ENCODE data around the gene MYH2. TPM values are rescaled to one million over a fixed set of nuclear protein-coding genes. Genes with fewer than 3 reads are reported as not detected.

Gene MYH2
- total RNA-seq, 2 donors from 2014 or later: not detected

GRCh38 chr17:10518271-10519037, 31.0 kb downstream of the MYH2 start, which contains the start of gene MYH1:
Gene MYH1, minus strand, starts transcription at chr17:10518542. Its CDS starts 1,900 bp downstream, at chr17:10516642.
- intact Hi-C loops (cut with DNase I): no loop called here
- ATAC-seq: no peak
- no peak for DNase-seq

DNA sequence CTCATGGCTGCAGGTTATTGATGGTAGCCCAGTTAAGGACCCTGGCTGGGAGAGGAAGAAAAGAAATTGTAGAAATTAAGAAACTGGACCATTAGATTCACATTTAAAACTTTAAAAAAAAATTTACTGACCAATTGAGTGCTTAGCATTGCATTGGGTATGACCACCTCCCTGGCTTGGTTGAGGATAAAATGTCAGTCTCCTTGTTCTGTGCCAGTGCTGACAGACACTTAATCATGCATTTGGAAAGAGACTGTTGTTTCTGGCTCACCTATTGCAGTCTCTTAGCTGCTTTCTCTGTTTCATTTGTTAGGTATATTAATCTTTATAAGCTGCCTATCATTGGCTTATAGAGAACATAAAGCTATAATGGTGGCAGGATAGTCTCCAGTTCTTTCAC, 32.8 kb downstream of the MYH2 start:
- DNase-seq (no peak), ATAC-seq (no peak)
- intact Hi-C loops (cut with DNase I): no loop called here

DNA sequence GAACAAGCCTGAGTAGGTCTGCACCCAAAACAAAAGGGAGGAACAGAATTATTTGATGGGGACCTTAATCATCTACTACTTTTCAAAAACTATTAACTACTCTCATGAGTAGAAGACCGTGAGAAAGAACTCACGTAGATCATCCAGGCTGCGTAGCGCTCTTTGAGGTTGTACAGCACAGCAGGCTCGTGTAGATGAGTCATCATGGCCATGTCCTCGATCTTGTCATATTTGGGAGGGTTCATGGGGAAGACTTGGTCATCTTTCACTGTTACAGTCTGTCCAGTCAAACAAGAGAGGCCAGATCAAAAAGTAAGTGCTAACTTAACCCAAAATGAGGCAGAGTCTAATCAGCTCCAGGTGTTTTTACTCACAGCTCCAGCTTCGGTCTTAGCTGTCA, 33.4 kb downstream of the MYH2 start:
- intact Hi-C loops (cut with DNase I): no loop called here
- DNase-seq (no peak), ATAC-seq (no peak)

DNA sequence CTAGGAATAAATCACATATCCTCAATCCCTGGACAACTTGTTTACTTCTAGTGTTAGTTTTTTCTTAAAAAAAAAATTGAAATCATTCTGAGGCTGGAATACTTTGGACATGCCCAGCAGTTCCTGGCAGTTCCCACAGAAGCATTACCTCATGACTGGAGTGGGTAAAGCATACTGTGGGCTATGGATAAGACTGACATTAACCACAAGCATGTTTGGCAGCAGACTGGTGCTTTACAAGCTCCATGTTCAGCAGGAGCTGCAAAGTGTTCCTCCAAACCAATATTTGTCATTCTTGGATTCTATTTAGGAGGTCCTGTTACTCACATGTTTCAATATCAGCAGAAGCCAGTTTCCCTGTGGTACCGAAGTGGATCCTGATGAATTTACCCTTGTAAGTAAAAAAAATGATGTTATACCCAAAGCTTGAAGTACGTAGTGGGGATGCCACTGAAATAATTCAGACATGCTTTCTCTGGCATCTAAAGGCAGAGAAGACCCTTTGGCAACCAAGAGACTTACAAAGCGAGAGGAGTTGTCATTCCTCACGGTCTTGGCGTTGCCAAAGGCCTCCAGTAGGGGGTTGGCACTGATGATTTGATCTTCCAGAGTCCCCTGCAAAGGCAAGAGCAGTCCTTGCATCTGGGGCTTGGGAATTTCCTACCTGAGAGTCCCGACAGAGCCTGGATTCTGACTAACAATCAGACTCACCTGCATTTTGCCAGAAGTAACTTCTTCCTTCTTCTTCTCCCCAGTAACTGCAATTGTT, 36.0 kb downstream of the MYH2 start:
- DNase-seq: no peak
- intact Hi-C loops (cut with DNase I): no loop called here
- peak in 1 of 2 donors; percentile 73 for ATAC-seq

DNA sequence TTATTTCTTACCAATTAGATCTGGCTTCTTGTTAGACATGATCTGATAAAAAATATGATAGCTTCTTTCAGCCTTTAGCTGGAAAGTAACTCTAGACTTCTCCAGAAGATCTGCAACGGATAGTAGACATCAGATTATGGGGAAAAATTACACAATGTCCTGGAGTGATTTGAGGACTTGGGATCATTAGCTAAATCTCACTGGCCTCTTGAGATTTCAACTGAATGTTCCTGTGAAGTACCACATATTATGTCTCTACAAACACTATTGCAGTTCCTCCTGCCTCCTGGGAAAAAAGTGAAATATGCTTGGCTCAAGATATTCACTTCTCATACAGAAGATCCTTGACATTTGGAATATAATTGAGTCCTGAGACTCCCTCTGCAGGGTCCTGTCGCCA, 36.6 kb downstream of the MYH2 start:
- intact Hi-C loops (cut with DNase I): no loop called here
- ATAC-seq (peak in 1 of 2 donors; percentile 12), DNase-seq (no peak)

DNA sequence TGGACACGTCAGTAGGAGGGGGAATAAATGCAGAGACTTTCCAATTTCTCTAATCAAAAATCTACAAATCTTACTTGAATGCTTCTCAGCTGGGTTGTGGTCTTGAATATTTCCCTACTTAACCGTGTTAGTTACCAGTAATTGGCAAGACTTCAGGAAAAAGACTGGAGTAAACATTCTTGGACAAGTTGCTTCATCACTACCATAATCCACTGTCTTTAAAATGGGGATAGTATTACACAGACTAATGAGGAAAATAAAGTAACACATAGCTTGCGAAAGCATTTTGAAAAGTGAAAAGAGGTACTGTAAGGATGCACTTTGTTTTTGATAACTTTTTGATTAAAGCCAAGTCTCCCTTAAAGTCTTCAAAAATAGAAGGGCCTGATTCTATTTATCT, 49.5 kb downstream of the MYH2 start:
- DNase-seq (no peak), ATAC-seq (no peak)
- intact Hi-C loops (cut with DNase I): loop anchor here in 1 of 2 donors (2.0 kb wide), 1 partner anchor 29 kb away; no protein-coding TSS in a partner anchor

- ATAC-seq (no peak), DNase-seq (no peak)
- intact Hi-C loops (cut with DNase I): no loop called here
Measured at GRCh38 chr17:10492004-10492403, 57.5 kb downstream of the MYH2 start.

- intact Hi-C loops (cut with DNase I): no loop called here
- no peak for DNase-seq
- ATAC-seq: no peak
Measured at GRCh38 chr17:10482252-10482651, 67.2 kb downstream of the MYH2 start.

DNA sequence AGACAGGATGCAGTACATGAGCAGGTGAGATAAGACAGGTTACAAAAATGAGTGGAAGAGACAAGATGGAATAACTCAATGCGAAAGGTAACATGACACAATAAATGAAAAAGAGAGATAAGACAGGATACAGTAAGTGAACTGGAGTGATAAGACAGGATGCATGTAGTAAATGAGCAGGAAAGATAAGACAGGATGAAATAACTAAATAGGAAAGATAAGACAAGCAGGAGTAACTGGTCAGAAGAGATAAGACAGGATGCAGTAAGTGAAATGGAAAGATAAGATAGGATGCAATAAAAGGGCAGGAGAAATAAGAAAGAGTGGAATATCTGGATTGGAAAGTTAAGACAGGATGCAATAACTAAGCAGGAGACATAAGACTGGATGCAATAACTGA, 71.8 kb downstream of the MYH2 start:
- ATAC-seq (no peak), DNase-seq (no peak)
- intact Hi-C loops (cut with DNase I): no loop called here

GRCh38 chr17:10474536-10474935, 74.9 kb downstream of the MYH2 start:
- ATAC-seq (no peak), DNase-seq (no peak)
- intact Hi-C loops (cut with DNase I): no loop called here

DNA sequence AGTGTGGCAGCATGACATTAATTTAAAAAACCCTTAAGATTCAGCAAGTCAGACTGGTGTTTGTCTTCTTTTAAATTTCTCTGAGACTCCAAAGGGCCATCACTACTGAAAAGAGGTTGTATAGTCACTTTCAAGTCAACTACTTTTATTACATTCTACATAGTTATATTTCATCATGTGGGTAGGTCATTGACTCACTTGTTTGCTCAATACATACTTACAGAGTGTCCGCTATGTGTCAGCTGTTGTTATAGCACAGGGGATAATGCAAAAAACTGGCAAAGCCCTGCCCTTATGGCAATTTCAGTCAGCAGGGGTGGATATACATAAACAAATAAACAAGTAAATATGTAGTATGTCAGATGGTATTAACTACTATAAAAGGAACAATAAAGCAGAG, 77.6 kb downstream of the MYH2 start:
- intact Hi-C loops (cut with DNase I): no loop called here
- DNase-seq (no peak), ATAC-seq (no peak)

Other genes with a start within 250 kb of the MYH2 start
- gene MYH13, start 176.7 kb downstream of the MYH2 start, total RNA-seq: not detected
- not detected for gene MYH8, start 127.7 kb downstream of the MYH2 start, total RNA-seq
- not detected for gene MYH4, start 80.1 kb downstream of the MYH2 start, total RNA-seq
- gene MYH1, start 31.1 kb downstream of the MYH2 start, total RNA-seq: not detected
- 1 to 10 TPM in 1 of 2 donors, under 1 TPM in 1; 0.53 to 1.9 TPM for gene MYH3, start 107.7 kb upstream of the MYH2 start, total RNA-seq
- gene SCO1, start 147.9 kb upstream of the MYH2 start, total RNA-seq: 10 to 100 TPM; 26.9 to 27.1 TPM
- 1 to 10 TPM; 3.7 to 5.2 TPM for gene ADPRM, start 147.9 kb upstream of the MYH2 start, total RNA-seq
- gene TMEM220, start 180.4 kb upstream of the MYH2 start, total RNA-seq: 1 to 10 TPM; 7.7 to 8.0 TPM